ENCODE data around the gene NOX5. TPM values are rescaled to one million over a fixed set of nuclear protein-coding genes. Genes with fewer than 3 reads are reported as not detected.
"Not testable (repeated sequence)": the region's sequence is repeated elsewhere in the genome, so short reads cannot be mapped to it uniquely, and the experiment has no call there.

Gene NOX5
- total RNA-seq, 2 experiments from 2014 or later, result 0.02 TPM; not detected in 1

- Mint-ChIP-seq H3K36me3 (peaks cover 1% of the 10 kb centered on the region), H3K27ac (no peak overlapping the region), H3K9me3 (peaks cover 5% of the 10 kb centered on the region), H3K27me3 (peaks cover 5% of the 10 kb centered on the region), H3K4me1 (ENCODE audit: low read depth) (peaks cover 3% of the 10 kb centered on the region), H3K4me3 (no peak overlapping the region)
- ChIA-PET CTCF (interaction anchor here (1.4 kb wide), 1 partner anchor 199 kb away, joined by 3 read pairs; no protein-coding TSS in a partner anchor), POLR2A (no interaction called here)
- no peak for DNase-seq
- intact Hi-C loops (cut with micrococcal nuclease), result loop anchor here (10.0 kb wide), 1 partner anchor 258 kb away; no protein-coding TSS in a partner anchor
These were observed 51.8 kb downstream of the NOX5 start for GRCh38 chr15:69066007-69066995.

- H3K27ac Mint-ChIP-seq, result no peak overlapping the region
- CTCF ChIA-PET, result interaction anchor here (0.7 kb wide), 1 partner anchor 11 kb away, joined by 3 read pairs; no protein-coding TSS in a partner anchor
These were observed 52.8 kb downstream of the NOX5 start for GRCh38 chr15:69067296-69067695.

GRCh38 chr15:69068157-69068556 is 53.7 kb downstream of the NOX5 start:
- intact Hi-C loops (cut with micrococcal nuclease), result loop anchor here (10.0 kb wide), 1 partner anchor 257 kb away; no protein-coding TSS in a partner anchor
- POLR2A ChIA-PET, result no interaction called here
- no peak overlapping the region for H3K4me3 Mint-ChIP-seq
- peaks cover 10% of the 10 kb centered on the region for H3K27me3 Mint-ChIP-seq
- CTCF ChIA-PET, result interaction anchor here (1.9 kb wide), 1 partner anchor 9 kb away, joined by 6 read pairs; no protein-coding TSS in a partner anchor
- H3K27ac Mint-ChIP-seq, result no peak overlapping the region
- peaks cover 5% of the 10 kb centered on the region for H3K9me3 Mint-ChIP-seq
- H3K36me3 Mint-ChIP-seq, result peaks cover 1% of the 10 kb centered on the region
- no peak for DNase-seq
- no peaks in the 10 kb centered on the region for H3K4me1 Mint-ChIP-seq (ENCODE audit: low read depth)

More at GRCh38 chr15:69067296-69067695, 52.8 kb downstream of the NOX5 start:
- H3K36me3 Mint-ChIP-seq, result peaks cover 1% of the 10 kb centered on the region
- intact Hi-C loops (cut with micrococcal nuclease), result loop anchor here (10.0 kb wide), 1 partner anchor 258 kb away; no protein-coding TSS in a partner anchor
- no peak for DNase-seq
- no peaks in the 10 kb centered on the region for H3K4me1 Mint-ChIP-seq (ENCODE audit: low read depth)
- peaks cover 5% of the 10 kb centered on the region for H3K9me3 Mint-ChIP-seq
- peaks cover 6% of the 10 kb centered on the region for H3K27me3 Mint-ChIP-seq
- POLR2A ChIA-PET, result no interaction called here
- no peak overlapping the region for H3K4me3 Mint-ChIP-seq

GRCh38 chr15:69069290-69069689 is 54.8 kb downstream of the NOX5 start:
- intact Hi-C loops (cut with micrococcal nuclease), result loop anchor here (10.0 kb wide), 1 partner anchor 256 kb away; no protein-coding TSS in a partner anchor
- peaks cover 17% of the 10 kb centered on the region for H3K27me3 Mint-ChIP-seq
- CTCF ChIA-PET, result interaction anchor here (1.9 kb wide), 1 partner anchor 10 kb away, joined by 6 read pairs; no protein-coding TSS in a partner anchor
- POLR2A ChIA-PET; H3K36me3 Mint-ChIP-seq; H3K4me1 Mint-ChIP-seq (ENCODE audit: low read depth); H3K27ac Mint-ChIP-seq; H3K9me3 Mint-ChIP-seq; DNase-seq; H3K4me3 Mint-ChIP-seq: not testable (repeated sequence)

GRCh38 chr15:69069996-69070395 is 55.5 kb downstream of the NOX5 start:
- H3K4me3 Mint-ChIP-seq, result no peak overlapping the region
- peaks cover 1% of the 10 kb centered on the region for H3K36me3 Mint-ChIP-seq
- peaks cover 23% of the 10 kb centered on the region for H3K27me3 Mint-ChIP-seq
- CTCF ChIA-PET, result no interaction called here
- intact Hi-C loops (cut with micrococcal nuclease), result loop anchor here (10.0 kb wide), 1 partner anchor 255 kb away; no protein-coding TSS in a partner anchor
- POLR2A ChIA-PET, result no interaction called here
- no peak for DNase-seq
- no peak overlapping the region for H3K27ac Mint-ChIP-seq
- H3K9me3 Mint-ChIP-seq, result peaks cover 5% of the 10 kb centered on the region
- H3K4me1 Mint-ChIP-seq (ENCODE audit: low read depth), result peaks cover 11% of the 10 kb centered on the region

- CTCF ChIA-PET, result no interaction called here
- Mint-ChIP-seq H3K9me3 (peaks cover 5% of the 10 kb centered on the region), H3K4me3 (no peak overlapping the region), H3K27ac (no peak overlapping the region), H3K27me3 (peaks cover 27% of the 10 kb centered on the region), H3K36me3 (peaks cover 1% of the 10 kb centered on the region), H3K4me1 (ENCODE audit: low read depth) (peaks cover 11% of the 10 kb centered on the region)
- no peak for DNase-seq
- POLR2A ChIA-PET, result no interaction called here
- intact Hi-C loops (cut with micrococcal nuclease), result no loop called here
These were observed 55.9 kb downstream of the NOX5 start for GRCh38 chr15:69070396-69070795.

GRCh38 chr15:69071260-69071659 is 56.8 kb downstream of the NOX5 start:
- Mint-ChIP-seq H3K9me3 (peaks cover 5% of the 10 kb centered on the region), H3K36me3 (peaks cover 1% of the 10 kb centered on the region), H3K27me3 (peaks cover 31% of the 10 kb centered on the region), H3K27ac (no peak overlapping the region), H3K4me3 (no peak overlapping the region), H3K4me1 (ENCODE audit: low read depth) (peaks cover 11% of the 10 kb centered on the region)
- no peak for DNase-seq
- CTCF ChIA-PET, result no interaction called here
- intact Hi-C loops (cut with micrococcal nuclease), result no loop called here
- POLR2A ChIA-PET, result no interaction called here

GRCh38 chr15:69072906-69073305 is 58.4 kb downstream of the NOX5 start:
- Mint-ChIP-seq H3K9me3 (peaks cover 5% of the 10 kb centered on the region), H3K36me3 (peaks cover 1% of the 10 kb centered on the region), H3K4me1 (ENCODE audit: low read depth) (peaks cover 11% of the 10 kb centered on the region), H3K4me3 (no peak overlapping the region), H3K27ac (no peak overlapping the region), H3K27me3 (peaks cover 31% of the 10 kb centered on the region)
- ChIA-PET CTCF (interaction anchor here (0.6 kb wide), 1 partner anchor 39 kb away, joined by 3 read pairs; no protein-coding TSS in a partner anchor), POLR2A (no interaction called here)
- intact Hi-C loops (cut with micrococcal nuclease), result no loop called here
- no peak for DNase-seq

- no peak overlapping the region for H3K4me3 Mint-ChIP-seq
- peaks cover 5% of the 10 kb centered on the region for H3K9me3 Mint-ChIP-seq
- H3K36me3 Mint-ChIP-seq, result peaks cover 1% of the 10 kb centered on the region
- DNase-seq, result no peak
- intact Hi-C loops (cut with micrococcal nuclease), result no loop called here
- POLR2A ChIA-PET, result no interaction called here
- no peak overlapping the region for H3K27ac Mint-ChIP-seq
- CTCF ChIA-PET, result no interaction called here
- H3K4me1 Mint-ChIP-seq (ENCODE audit: low read depth), result peaks cover 11% of the 10 kb centered on the region
- H3K27me3 Mint-ChIP-seq, result peaks cover 31% of the 10 kb centered on the region
These were observed 59.7 kb downstream of the NOX5 start for GRCh38 chr15:69074001-69074842.

- peaks cover 28% of the 10 kb centered on the region for H3K27me3 Mint-ChIP-seq
- no peak overlapping the region for H3K4me3 Mint-ChIP-seq
- ChIA-PET POLR2A (no interaction called here), CTCF (no interaction called here)
- intact Hi-C loops (cut with micrococcal nuclease), result no loop called here
- H3K27ac Mint-ChIP-seq, result no peak overlapping the region
- peaks cover 11% of the 10 kb centered on the region for H3K4me1 Mint-ChIP-seq (ENCODE audit: low read depth)
- no peak for DNase-seq
- peaks cover 5% of the 10 kb centered on the region for H3K9me3 Mint-ChIP-seq
- peaks cover 1% of the 10 kb centered on the region for H3K36me3 Mint-ChIP-seq
These were observed 60.3 kb downstream of the NOX5 start for GRCh38 chr15:69074843-69075224.

- intact Hi-C loops (cut with micrococcal nuclease), result no loop called here
- CTCF ChIA-PET, result no interaction called here
- peaks cover 1% of the 10 kb centered on the region for H3K36me3 Mint-ChIP-seq
These were observed 60.9 kb downstream of the NOX5 start for GRCh38 chr15:69075440-69075839.

GRCh38 chr15:69076756-69077155 is 62.3 kb downstream of the NOX5 start:
- no peak overlapping the region for H3K27ac Mint-ChIP-seq
- H3K36me3 Mint-ChIP-seq, result no peaks in the 10 kb centered on the region
- CTCF ChIA-PET, result no interaction called here
- H3K27me3 Mint-ChIP-seq, result peaks cover 30% of the 10 kb centered on the region
- H3K4me3 Mint-ChIP-seq, result no peak overlapping the region
- peaks cover 11% of the 10 kb centered on the region for H3K4me1 Mint-ChIP-seq (ENCODE audit: low read depth)
- DNase-seq, result no peak
- intact Hi-C loops (cut with micrococcal nuclease), result no loop called here
- POLR2A ChIA-PET, result no interaction called here
- H3K9me3 Mint-ChIP-seq, result no peaks in the 10 kb centered on the region

More at GRCh38 chr15:69075440-69075839, 60.9 kb downstream of the NOX5 start:
- POLR2A ChIA-PET, result no interaction called here
- Mint-ChIP-seq H3K4me3 (no peak overlapping the region), H3K4me1 (ENCODE audit: low read depth) (peaks cover 11% of the 10 kb centered on the region), H3K9me3 (peaks cover 2% of the 10 kb centered on the region), H3K27ac (no peak overlapping the region), H3K27me3 (peaks cover 28% of the 10 kb centered on the region)
- DNase-seq, result no peak
